CD4-positive, alpha-beta T cell treated with Interleukin-15 for 4 hours (primary cell): ENCODE results near the gene KAZN.
"Not testable (repeated sequence)": the region's sequence is repeated elsewhere in the genome, so short reads cannot be mapped to it uniquely, and the experiment has no call there.

ENCODE experiments used
- DNase-seq: peaks from one replicate; pipeline ENCODE4 v3.0.0-alpha.2; 2020; ENCODE audit warnings: low spot score

Gene KAZN

DNA sequence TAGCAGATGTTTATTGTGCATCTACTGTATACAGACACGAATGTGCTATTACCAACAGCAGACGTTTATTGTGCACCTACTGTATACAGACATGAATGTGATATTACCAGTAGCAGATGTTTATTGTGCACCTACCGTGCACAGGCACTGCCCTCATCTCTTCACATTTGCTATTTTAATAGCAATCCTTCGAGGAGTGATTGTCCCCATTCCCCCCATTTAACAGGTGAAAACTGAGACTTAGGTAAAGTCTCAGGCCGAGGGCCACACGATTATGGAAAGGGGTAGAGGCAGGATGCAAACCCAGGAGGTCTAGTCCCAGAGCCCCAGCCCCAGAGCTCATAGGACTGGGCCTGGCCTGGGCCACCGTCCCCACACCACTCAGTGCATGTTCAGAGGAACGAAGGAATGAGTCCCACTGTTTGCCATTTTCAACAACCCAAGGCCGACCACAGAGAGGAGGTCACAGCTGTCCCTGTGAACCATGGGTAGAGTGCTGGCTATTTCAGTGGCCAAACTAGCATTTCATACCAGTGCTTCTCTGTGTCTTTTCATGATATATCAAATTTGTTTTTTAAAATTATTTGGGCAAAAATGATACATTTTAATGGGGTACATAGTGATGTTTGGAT lies 440.6 kb downstream of the KAZN start:
- no peak for DNase-seq

DNA sequence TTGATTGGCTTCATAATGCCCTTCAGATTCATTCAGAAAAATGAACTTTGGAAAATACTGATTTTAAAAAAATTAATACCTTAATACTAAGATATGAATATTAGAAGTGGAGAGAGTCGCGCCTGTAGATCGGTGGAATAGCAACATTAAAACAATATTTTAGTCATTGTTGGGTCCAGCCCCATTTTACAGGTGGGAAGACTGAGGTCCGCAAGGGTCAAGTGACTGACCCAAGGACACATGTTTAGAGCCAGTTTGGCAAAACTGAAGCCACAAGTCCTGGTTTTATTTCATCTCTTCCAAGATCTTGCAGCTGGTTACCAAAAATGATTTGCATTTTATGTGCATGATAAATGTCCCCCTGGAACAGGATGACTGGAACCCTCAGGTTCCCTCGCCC lies 441.4 kb downstream of the KAZN start:
- no peak for DNase-seq

DNA sequence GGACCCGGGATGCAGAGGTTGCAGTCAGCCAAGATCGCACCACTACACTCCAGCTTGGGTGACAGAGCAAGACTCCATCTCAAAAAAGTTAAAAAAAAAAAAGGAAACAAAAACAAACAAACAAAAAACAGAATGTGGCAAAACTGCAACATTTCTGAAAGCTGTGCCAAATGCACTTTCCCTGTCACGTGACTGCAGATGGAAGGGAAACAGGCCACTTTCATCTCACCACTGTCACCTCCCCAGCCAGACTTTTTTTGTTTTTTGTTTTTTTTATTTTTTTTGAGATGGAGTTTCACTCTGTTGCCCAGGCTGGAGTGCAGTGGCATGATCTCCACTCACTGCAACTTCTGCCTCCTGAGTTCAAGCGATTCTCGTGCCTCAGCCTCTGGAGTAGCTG lies 442.2 kb downstream of the KAZN start:
- not testable (repeated sequence) for DNase-seq

DNA sequence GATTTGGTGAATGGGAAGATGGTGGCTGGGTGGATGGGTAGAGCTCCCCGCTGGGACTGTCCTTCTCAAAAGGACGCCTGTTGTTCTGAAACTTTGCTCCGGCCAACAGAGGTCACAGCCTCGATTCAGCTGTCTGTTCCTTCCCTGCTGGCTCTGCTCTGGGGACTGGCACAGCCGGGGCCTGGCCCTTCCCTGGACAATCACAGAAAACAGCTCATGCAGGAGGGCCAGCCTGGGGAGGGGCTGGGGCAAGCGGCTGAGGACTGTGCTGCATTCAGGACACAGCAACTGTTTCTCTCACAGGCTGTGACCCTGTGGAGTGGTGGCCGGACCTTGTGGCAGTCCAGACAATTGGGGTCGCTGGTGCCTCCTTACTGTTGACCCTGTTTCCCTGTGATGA lies 444.4 kb downstream of the KAZN start:
- DNase-seq, result no peak

DNA sequence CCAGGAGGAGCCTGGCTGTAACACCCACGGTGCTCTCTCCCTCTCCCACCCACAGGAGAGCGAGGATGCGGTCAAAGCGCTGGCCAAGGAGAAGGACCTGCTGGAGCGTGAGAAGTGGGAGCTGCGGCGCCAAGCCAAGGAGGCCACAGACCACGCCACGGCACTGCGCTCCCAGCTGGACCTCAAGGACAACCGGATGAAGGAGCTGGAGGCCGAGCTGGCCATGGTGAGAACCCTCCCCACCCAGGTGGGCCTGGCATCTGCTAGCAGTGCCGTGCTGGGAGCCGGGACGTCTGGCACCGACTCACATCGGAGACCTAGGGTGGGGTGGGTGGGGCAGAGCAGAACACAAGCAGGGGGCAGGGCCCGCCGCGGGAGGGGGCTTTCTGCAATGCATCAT lies 445.4 kb downstream of the KAZN start:
- DNase-seq, result no peak

DNA sequence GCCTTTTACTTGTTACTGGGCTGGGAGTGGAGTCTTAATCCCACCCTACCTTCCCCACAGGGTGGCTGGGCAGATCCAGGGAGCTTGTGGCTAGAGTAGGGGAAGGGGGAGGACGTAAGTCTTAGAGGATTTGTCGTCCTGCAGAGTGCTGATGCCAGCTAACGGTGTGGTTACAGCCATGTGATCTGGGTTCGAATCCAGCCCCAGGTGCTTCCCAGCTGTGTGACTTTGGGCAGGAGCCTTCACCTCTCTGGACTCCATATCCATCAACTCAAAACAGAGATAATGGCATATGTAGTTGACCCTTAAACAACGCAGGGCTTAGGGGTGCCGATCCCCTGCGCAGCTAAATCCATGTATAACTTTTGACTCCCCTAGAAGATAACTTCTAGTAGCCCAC lies 446.6 kb downstream of the KAZN start:
- no peak for DNase-seq

DNA sequence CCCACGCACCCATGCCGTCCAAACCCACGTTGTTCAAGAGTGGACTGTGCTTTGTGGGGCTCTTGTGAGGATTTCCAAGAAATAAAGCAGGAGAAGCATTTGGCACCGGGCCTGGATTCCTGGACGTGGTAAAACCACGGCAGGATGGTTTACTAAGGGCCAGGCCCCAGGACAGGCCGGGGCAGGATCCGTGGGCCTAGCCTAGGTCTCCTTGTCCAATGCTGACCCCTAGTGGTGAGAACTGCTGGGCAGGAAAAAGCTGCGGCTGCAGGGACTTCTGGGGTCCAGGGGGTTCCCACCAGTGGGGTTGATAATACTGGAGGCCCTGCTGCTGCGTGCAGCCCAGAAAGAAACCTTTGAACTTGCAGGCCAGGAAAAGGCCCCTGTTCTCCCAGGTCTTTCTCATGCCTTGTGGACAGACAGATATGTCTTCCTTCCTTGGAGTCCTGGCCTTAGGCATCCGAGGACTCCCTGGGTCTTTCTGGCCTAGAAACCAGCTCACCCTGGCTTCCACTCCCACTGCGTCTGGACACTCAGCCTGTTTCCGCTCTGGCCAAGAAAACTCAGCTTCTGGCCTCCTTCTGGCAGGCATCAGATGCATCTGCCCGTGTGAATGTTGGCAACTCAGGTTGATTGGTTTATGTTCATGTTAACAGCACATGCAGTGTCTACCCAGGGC lies 448.1 kb downstream of the KAZN start:
- peak; percentile 26 for DNase-seq

DNA sequence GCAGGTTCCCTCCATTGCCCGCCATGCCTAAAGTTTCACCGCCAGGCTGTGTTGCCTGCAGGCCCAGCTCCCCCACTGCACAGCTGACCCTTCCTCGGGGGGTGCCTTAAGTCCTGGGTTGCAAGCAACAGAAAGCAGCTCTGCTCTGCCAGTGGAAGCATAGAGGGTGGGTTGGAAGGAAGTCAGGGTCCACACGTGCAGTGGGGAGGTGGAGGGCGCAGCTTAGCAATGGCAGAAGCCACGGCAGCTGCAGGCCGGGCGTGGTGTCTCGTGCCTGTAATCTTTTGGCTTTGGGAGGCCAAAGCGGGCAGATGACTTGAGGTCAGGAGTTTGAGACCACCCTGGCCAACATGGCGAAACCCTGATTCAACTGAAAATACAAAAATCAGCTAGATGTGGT lies 448.8 kb downstream of the KAZN start:
- DNase-seq, result no peak

DNA sequence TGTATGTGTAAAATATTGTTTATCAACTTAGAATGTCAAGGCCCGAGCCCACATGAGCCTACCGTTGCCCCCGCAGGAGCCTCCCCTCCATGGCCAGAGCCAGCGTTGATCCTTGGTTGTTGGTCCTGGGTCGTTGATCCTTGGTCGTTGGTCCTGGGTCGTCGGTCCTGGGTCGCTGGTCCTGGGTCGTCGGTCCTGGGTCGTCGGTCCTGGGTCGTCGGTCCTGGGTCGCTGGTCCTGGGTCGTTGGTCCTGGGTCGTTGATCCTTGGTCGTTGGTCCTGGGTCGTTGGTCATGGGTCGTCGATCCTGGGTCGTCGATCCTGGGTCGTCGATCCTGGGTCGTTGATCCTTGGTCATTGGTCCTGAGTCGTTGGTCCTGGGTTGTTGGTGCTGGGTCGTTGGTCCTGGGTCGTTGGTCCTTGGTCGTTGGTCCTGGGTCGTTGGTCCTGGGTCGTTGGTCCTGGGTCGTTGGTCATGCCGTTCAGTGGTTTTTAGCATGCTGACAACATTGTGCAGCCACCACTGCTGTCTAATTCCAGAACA lies 450.0 kb downstream of the KAZN start:
- DNase-seq, result no peak

DNA sequence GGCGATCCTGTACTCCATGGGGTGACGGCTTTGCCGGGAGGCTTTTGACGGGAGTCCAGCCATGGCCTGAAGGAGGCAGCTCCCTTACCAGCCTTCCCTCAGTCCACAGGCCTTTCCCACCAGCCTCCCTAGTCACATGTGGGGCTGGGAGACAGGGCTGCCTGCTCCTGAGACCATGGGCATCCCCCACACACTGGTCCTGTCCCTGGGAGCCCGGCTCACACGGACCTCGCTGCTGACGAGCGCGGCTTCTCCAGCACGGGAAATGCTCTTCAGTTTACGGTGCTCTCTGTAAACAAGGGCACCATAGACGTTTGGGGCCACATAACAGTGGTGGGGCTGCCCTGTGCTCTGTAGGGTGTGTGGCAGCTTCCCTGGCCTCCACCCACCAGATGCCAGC lies 450.6 kb downstream of the KAZN start:
- no peak for DNase-seq

DNA sequence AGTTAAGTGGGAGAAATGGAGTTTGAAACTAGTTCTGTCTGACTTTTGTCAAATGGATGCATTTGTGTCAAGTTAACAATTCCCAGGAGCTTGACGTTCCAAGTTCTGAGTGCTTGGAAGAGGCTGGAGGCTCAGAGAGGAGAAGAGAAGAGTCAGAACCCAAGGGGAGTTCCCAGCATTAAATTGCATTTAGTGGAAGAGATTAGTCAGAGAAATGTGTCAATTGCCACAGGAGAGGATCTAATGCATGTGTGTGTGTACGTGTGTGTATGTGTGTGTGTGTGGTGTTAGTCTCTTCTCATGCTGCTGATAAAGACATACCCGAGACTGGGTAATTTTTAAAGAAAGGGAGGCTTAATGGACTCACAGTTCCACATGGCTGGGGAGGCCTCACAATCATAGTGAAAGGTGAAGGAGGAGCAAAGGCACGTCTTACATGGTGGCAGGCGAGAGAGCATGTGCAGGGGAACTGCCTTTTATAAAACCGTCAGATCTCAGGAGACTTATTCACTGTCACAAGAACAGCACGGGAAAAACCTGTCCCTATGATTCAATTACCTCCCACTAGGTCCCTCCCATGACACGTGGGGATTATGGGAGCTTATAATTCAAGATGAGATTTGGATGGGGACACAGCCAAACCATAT lies 453.5 kb downstream of the KAZN start:
- no peak for DNase-seq

DNA sequence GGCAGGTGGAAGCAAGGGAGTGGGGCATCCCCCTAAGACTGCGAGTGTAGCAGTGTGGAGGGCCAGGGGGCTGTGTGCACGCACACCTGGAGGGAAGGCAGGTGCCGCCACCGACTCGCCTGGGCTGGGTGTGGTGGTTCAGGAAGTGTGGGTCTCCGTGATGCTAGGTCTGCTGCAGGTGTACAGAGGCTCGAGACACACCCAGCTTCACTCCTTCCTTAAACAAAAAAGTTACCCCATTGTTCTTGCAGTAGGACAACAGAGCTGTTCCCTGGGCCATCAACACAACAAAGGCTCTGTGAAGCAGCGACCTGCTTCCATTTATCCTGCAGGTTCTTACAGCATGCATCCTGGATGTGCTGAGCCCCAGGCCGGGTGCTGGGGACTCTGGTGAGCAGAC lies 454.7 kb downstream of the KAZN start:
- DNase-seq, result no peak

DNA sequence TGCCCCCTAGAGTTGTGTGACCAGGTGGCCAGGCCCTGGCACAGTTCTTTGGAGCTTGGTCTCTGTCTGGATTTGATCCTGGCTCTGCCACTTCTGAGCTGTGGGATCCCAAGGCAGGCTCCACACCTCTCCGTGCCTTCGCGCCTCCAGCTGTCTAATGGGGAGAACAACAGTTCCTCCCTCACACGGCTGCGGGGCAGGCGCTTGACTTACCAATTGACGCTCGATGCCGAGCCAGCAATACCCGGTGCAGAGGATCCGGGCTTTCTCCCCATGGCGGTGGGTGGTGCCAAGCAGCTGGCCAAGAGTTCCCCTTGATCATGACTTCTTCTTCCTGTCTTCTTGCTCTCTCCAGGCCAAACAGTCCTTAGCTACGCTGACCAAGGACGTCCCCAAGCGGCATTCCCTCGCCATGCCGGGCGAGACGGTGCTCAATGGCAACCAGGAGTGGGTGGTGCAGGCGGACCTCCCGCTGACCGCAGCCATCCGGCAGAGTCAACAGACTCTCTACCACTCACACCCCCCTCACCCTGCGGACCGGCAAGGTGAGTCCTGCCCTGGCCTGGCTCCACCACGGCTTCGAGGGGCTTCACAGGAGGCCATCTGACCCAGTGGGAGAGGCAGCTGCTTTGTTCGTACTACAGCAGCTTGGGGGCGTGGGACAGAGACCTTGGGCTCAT lies 457.4 kb downstream of the KAZN start:
- DNase-seq, result no peak

DNA sequence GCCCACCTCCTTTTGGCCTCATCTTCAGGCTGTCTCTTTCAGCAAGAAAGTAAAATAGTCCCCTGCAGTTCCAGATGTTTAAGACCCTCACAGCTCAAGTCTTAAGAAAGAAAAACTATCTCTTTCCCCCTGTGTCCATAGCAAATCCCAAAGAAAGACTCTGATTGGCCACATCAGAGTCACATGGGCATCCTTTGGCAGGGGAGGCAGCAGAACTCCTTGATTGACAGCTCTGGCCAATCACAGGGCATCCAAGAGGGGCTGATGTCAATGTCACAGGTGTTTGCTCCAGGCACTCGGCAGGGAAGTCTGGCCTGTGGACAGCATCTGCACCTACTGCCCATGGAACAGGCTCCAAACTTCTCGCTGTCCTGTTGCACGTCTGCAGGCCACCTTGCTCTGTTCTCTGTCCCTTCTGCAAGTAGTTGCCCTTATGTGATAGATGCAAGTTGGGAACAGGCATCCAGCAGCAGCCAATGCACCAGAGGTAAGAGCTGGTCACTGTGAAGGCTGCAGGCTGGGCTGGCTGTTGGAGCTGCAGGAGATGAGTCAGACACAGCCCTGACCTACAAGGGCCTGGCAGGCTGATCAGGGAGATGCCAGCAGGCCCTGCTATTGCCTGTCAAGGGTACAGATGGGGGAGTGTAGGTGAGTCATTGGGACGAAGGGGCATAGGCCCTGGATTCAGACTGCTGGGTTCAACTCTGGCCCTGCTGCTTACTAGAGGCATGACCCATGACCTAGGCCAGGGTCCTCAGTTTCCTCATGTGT lies 458.2 kb downstream of the KAZN start:
- no peak for DNase-seq

DNA sequence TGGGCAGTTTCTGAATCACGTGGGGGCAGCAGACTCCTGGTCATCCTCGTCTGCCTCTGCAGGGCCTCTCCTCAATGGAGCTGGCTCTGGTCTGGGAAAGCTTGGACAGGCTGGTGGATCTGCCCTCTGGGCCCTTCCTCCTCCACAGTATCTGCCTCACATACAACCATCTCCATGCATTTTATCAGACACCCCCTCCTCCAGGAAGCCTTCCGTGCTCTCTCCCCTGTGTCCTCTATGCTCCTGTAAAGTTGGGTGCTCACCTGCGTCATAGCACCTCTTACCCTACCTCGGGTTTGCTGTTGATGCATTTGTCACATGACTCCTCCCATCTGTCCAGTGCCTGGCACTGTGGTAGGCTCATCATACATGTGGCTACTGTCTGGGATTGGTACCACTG lies 459.3 kb downstream of the KAZN start:
- DNase-seq, result no peak

DNA sequence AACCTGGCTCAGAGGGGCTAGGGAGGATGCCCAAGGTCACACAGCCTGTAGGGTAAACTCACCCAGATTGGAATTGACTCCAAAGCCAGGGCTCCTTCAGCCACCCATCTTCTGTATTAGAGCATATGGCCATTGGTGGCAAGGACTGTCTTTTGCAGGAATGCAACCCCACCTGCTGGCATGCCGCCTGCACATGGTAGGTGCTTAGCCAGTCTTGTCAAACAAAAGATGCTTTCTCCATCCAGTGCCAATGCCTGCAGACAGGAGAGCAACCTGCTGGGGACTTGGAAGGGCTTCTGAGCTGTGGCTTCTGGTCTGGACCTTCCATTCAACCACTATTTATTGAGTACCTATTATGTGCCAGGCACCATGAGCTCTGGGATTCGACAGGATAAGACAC lies 459.8 kb downstream of the KAZN start:
- no peak for DNase-seq

DNA sequence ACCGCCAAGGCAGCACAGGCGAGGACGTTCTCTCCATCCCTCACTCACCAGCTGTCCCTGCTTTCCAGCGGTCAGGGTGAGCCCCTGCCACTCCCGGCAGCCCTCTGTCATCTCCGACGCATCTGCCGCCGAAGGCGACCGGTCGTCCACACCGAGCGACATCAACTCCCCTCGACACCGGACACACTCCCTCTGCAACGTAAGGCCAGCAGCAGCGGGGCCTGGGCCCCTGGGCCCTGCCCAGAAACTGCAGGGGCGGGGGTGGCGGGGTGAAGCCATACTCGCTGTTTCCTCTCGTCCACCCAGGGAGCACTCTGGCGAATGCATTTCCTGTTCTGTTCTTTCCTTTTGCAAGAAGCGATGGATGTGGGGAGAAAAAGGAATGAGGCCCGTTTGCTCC lies 461.6 kb downstream of the KAZN start:
- no peak for DNase-seq

DNA sequence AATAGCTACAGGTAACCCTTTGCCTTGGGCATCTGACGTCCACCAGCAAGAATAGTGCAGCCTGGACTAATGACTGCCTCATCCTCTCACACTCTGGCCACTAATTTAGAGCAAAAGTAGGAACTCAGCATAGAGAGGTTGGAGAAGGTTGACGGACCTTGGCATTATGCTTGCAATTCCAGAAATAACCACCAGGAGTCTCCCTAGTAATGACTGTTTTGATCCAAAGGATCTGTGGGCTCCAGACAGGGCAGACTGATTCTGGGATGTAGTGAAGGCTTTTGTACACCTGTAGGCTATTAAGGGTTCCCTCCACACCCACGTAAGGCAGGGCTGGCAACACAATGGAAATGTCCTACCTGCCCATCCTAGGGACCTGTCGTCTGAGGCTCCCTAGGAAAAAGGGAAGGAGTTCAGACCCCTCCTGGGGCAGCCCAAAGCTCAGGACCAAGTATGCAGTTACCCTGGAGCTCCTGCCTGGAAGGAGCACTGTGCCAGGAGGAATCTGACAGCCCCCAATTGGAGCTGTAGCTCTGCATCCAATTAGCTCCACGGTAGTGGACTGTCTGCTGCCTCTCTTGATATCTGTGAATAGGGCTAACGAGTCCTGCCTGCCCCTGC lies 464.1 kb downstream of the KAZN start:
- no peak for DNase-seq

DNA sequence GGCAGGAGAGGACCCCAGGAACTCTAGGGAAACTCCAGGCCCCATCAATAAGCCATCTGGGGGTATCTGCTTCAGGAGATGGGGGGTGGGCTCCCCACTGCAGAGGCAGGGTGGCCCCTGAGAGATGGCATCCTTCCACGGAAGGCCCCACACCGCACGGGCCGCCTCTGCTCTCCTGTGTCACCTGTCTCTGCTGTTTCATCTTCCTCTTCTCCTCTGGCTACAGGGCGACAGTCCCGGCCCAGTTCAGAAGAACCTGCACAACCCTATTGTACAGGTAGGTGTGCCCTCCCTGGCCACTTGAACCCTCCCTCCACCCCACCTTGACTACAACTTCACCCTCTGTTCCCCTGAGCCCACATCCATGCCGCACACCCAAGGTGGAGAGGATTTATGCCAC lies 464.9 kb downstream of the KAZN start:
- no peak for DNase-seq

DNA sequence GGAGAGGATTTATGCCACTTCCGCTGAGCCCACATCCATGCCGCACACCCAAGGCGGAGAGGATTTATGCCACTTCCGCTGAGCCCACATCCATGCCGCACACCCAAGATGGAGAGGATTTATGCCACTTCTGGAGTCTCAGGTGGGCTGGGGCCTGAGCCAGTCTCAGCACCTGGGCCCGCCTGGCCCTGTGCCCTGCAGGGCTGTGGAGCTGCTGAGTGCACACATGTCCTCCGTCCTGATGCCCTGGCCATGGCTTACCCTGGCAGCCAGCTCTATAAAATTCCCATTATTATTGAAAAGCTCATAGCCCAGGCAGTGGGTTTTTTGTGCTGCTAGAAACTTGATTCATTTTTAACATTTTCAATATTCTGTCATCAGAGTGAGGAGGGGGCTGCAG lies 465.3 kb downstream of the KAZN start:
- DNase-seq, result no peak

DNA sequence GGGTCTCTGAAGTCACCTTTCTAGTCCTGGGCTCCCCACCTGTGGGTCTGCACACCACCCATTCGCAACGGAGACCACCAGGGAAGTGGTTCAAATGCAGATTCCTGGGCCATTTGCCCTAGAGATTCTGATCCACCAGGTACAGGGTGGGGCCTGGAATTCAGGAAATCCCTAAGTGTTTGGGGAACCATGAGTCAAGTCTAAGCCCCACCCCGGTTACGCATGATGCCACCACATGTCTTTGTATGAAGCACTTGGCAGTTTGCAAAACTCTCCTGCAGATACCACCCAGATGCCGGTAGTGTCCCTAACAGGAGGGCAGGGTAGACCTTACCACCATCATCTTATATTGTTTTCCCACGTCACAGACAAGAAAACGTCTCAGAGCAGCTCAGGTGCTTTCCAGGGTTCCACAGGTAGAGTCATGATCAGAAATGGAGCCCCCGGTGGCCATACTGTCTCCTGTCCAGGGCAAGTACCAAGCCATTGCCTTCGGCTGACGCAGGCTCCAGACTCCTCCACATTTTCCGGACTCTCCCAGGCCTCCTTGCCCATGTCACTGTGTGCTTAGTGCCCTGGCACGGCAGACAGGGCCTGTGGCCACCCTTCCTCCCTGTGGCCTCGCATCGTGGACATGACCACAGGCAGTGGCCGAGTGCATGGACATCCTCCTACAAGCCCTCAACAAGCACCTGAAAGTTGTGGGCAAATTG lies 465.9 kb downstream of the KAZN start:
- DNase-seq, result no peak
